ENCODE data around the gene CHM.
"Not testable (repeated sequence)": the region's sequence is repeated elsewhere in the genome, so short reads cannot be mapped to it uniquely, and the experiment has no call there.

The CHM gene

DNA sequence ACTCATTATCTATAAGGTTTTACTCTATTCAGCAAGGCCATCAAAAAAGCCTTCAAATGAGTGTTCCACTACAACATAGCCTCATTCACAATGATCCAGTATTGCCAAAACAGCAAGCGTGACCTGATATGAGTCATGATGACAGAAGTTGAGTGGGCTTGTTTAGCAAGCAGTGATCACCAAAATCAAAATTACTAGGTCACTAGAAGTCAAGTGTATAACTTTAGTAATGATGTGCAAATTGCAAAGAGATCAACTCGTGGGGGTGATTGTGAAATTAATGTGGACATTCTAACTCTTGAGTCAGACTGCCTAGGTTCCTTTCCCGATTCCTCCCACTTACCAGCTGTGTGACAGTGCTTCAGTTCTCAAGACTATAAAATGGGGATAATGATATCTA, 124.5 kb downstream of the CHM start:
- TF ChIP-seq, protein P1, sequence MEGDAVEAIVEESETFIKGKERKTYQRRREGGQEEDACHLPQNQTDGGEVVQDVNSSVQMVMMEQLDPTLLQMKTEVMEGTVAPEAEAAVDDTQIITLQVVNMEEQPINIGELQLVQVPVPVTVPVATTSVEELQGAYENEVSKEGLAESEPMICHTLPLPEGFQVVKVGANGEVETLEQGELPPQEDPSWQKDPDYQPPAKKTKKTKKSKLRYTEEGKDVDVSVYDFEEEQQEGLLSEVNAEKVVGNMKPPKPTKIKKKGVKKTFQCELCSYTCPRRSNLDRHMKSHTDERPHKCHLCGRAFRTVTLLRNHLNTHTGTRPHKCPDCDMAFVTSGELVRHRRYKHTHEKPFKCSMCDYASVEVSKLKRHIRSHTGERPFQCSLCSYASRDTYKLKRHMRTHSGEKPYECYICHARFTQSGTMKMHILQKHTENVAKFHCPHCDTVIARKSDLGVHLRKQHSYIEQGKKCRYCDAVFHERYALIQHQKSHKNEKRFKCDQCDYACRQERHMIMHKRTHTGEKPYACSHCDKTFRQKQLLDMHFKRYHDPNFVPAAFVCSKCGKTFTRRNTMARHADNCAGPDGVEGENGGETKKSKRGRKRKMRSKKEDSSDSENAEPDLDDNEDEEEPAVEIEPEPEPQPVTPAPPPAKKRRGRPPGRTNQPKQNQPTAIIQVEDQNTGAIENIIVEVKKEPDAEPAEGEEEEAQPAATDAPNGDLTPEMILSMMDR (IDR thresholded peaks at IDR 0.05; ENCODE audit: borderline replicate concordance, control extremely low read depth, extremely low read depth, insufficient read depth, missing control alignments) = no peak
- in situ Hi-C loops (cut with MboI; ENCODE audit: low sequenced_read_pairs, unreplicated experiment) = no loop called here

DNA sequence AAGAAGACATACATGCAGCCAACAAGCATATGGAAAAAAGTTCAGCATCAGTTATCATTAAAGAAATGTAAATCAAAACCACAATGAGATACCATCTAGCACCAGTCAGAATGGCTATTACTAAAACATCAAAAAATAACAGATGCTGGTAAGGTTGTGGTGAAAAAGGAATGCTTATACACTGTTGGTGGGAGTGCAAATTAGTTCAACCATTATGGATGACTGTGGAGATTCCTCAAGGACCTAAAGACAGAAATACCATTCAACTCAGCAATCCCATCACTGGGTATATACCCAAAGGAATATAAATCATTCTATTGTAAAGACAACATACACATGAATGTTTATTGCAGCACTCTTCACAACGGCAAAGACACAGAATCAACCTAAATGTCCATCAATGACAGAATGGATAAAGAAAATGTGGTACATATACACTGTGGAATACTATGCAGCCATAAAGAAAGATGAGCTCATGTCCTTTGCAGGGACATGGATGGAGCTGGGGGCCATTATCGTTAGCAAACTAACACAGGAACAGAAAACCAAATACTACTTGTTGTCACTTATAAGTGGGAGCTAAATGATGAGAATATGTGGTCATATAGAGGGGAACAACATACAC, 130.6 kb downstream of the CHM start:
- DNase-seq (ENCODE audit: low spot score); in situ Hi-C loops (cut with MboI; ENCODE audit: low sequenced_read_pairs, unreplicated experiment): not testable (repeated sequence)

More for the DNA sequence above, 124.5 kb downstream of the CHM start:
- DNase-seq (ENCODE audit: low spot score) = no peak

DNA sequence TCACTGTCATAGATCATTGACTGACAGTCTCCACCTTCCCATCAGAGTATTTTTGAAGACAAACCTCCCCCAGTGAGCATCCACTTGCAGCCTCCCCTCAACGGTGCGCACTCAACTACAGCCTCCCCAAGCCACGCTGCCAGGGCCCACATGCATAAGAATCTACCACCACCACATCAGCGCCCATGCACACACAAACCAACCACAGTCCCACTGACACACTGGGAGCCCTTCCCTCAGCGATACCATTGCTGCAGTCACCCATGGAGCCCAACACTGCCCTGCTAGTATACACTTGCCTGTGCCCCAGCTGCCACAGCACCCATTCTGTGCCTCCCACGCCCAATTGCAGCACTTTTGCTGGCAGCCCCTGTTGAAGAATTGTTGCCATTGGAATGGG, 132.9 kb downstream of the CHM start:
- DNase-seq (ENCODE audit: low spot score) = no peak
- in situ Hi-C loops (cut with MboI; ENCODE audit: low sequenced_read_pairs, unreplicated experiment) = no loop called here
- TF ChIP-seq, protein P1 (IDR thresholded peaks at IDR 0.05; ENCODE audit: borderline replicate concordance, control extremely low read depth, extremely low read depth, insufficient read depth, missing control alignments) = no peak

DNA sequence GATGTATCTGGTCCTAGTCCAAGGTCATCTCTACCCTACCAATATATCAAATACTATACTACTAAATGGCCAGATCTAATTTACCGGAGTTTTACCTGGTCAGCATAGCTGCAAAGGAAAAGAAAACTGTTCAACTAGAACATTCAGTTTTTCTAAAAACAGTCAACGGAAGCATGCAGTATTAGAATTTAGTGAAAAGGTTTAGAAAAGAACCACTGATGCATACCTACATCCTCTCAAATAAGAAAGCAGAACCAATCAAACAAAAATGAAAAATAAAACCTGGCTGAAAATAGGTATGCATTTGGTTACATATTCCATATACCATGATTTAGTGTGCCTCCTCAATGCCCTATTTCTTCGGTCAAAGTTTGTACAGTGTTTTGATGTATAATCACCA, 140.0 kb downstream of the CHM start:
- TF ChIP-seq, protein P1 (IDR thresholded peaks at IDR 0.05; ENCODE audit: borderline replicate concordance, control extremely low read depth, extremely low read depth, insufficient read depth, missing control alignments) = no peak
- DNase-seq (ENCODE audit: low spot score) = no peak
- in situ Hi-C loops (cut with MboI; ENCODE audit: low sequenced_read_pairs, unreplicated experiment) = no loop called here

DNA sequence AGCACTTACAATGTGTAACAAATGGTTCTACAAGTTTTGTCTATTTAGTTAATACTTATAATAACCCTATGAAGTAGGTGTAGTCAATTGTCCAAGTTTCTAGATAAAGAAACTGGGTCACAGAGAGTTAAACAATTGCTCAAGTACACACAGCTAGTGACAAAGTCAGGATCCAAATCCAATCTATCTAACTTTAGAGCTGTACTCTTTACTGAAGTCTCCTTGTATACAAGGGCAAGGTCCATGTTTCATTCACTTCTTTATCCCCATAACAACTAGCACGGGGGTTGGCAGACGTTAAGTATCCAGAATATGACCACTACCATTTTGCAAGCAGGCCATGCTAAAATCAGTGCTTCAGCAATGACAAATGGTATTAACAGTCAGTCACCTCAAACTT, 141.0 kb downstream of the CHM start:
- no peak for DNase-seq (ENCODE audit: low spot score)
- in situ Hi-C loops (cut with MboI; ENCODE audit: low sequenced_read_pairs, unreplicated experiment) = no loop called here
- TF ChIP-seq, protein P1 (IDR thresholded peaks at IDR 0.05; ENCODE audit: borderline replicate concordance, control extremely low read depth, extremely low read depth, insufficient read depth, missing control alignments) = no peak

DNA sequence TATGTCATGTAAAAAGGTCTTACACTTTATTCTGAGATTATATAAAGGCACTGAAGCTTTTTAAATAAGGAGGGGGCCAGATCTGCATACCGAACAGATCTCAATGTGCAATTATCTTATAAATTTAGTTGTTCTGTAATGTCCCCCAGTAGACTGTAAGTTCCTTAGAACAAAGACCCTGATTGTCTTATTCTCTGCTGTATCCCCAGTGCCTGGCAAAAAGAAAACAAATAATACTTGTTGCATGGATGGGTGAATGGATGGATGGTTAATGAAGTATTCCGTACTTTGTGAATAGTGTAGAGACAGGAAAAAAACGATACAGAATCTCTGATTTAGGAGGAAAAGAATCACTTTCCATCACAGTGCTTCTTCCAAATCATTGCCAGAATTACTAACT, 141.5 kb downstream of the CHM start:
- in situ Hi-C loops (cut with MboI; ENCODE audit: low sequenced_read_pairs, unreplicated experiment) = no loop called here
- TF ChIP-seq, protein P1 (IDR thresholded peaks at IDR 0.05; ENCODE audit: borderline replicate concordance, control extremely low read depth, extremely low read depth, insufficient read depth, missing control alignments) = no peak
- no peak for DNase-seq (ENCODE audit: low spot score)

DNA sequence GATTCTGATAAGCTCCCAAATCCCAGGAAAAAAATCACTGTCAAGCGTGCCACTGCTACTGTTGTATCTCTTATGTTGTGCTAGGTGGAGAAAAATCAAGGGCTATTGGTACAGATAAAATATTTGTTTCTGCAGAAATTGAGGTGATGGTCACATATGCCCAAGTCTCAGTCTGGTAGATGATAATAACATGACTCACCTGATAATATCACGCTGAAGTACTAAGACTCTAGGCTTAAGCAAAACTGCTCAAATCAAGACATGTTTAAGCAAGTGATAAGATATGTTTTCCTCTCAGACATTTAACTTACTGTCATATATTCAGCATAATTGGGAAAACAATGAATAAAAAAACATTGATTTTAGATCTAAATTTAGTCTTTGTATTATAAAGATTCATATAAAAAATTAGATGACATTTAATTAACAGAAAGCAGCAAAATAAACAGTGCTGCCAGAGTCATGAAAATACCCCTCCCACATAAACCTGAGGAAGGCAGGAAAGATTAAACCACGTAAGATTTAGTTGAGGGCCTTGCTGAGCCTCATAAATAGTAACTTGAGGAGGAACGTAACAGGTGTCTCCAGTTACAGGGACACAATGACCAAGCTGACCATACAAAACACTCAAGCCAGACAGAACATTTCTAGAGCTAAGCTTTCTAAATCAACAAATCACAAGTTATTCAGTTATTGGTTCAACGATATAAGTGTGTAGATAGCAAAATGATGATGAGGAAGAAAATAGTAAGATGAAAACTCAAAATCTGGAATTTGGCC, 143.5 kb downstream of the CHM start:
- TF ChIP-seq, protein P1 (IDR thresholded peaks at IDR 0.05; ENCODE audit: borderline replicate concordance, control extremely low read depth, extremely low read depth, insufficient read depth, missing control alignments) = no peak
- DNase-seq (ENCODE audit: low spot score) = no peak
- in situ Hi-C loops (cut with MboI; ENCODE audit: low sequenced_read_pairs, unreplicated experiment) = no loop called here

All from GM13976 (cell line).